DMS79 treated with DMSO at 0.1 percent for 48 hours (cell line): ENCODE data around the gene NDUFAF8.

Experiments used
- DNase-seq: peaks from one replicate; lab custom pipeline; 2025; lab: John Stamatoyannopoulos, UW

The NDUFAF8 gene

DNA sequence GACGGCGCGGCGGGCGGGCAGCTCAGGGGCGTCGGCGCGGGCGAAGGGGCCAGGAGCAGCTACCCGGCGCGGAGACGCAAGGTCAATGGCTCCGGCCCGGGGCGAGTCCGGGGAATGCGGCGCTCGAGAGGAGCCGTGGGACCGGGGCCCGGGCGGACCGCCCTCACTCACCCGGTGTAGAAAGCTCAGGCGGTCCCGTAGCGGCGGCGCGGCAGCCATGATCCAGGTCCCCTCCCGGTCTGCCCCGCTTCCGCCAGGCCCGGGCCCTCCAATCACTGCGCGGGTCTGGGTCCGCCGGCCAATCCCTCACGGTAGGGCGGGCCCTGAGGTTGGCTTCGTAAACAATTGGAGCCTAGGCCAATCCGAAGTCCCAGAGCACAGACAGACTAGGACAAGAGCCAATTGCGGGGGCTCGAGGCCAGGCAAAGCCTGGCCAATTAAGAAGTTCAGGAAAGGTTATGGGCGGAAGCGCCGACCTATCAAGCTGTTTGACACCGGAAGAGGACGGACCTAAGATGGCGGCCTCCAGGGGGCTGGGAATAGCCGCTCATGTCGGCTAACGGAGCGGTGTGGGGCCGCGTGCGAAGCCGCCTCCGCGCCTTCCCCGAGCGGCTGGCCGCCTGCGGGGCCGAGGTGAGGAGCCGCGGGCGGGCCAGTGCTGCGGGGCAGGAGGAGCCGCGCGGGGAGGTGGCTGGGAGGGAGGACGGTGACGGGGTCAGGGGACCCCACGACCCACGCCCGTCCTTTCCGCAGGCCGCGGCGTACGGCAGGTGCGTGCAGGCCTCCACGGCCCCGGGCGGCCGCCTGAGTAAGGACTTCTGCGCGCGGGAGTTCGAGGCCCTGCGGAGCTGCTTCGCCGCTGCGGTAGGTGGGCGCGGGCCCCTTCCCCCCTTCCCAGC lies at the start of gene NDUFAF8, which contains the start of gene TEPSIN:
TSS of gene NDUFAF8 (plus strand) at position 504 of the 899 bp plus-strand sequence. CDS start at position 550, 46 bp downstream.
TSS of gene TEPSIN (minus strand) at position 241 of the 899 bp plus-strand sequence. CDS start at position 219, 22 bp downstream.
- peak; percentile 83 for DNase-seq

DNA sequence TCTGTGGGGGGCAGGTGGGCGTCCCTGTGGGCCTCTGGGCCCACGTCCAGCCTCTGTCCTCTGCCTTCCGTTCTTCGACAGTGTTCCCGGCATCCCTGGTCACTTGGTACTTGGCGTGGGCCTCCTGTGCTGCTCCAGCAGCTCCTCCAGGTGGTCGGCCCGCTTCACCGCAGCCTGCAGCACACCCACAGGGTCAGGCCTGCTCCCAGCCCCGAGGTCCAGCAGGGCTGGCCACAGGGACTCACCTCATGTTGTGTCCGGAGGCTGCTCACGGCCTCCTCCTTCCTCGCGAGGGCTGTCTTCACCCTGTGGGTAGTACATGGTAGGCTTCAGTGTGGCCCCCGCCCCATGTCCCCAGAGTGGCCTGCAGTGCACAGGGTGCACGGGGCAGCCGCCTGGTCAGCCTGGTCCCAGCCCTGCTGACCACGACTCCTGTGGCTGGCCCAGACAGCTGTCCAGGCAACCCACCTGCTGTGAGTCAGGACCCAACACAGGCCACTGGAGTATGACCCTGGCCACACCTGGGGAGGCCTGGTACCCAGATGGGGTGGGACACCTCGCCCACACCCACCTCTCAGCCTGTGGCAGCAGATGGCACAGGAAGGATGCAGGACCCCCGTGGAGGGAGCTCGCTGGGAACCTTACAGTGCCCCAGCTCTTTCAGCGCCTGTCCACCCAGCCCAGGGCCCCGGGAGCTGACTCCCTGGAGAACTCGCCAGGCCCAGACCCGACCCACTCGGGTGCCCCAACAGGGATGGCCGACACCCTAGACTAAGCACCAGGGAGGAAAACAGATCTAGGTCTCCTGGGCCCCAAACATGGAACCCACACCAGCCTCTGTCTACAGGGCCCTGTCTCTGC lies 49.2 kb upstream of the NDUFAF8 start:
- no peak for DNase-seq

GRCh38 chr17:81190591-81190990 lies 48.5 kb upstream of the NDUFAF8 start:
- DNase-seq: no peak

- DNase-seq: no peak
Measured at GRCh38 chr17:81191116-81191515, 48.0 kb upstream of the NDUFAF8 start.

DNA sequence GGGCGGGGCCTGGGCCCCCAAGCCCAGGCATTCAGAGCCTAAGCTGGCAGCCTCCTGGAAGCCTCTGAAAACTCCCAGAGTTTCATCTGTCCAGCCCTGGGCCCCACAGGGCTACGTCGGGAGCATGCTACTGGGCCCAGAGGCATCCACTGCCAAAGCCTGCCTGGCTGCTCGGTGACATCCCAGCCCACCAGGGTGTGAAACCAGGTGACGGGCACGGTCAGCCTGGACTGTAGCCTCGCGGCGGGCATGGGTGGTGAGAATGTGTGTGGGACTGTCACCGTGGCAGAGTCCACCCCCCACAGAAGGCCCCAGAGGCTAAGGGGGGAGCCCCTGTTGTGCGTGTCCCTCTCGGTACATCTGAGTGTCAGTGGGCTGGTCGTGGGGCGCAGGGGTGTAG lies 47.5 kb upstream of the NDUFAF8 start:
- DNase-seq: no peak

GRCh38 chr17:81192386-81193050 lies 46.6 kb upstream of the NDUFAF8 start:
- DNase-seq: no peak

- no peak for DNase-seq
Measured at GRCh38 chr17:81193051-81193410, 46.1 kb upstream of the NDUFAF8 start.

DNA sequence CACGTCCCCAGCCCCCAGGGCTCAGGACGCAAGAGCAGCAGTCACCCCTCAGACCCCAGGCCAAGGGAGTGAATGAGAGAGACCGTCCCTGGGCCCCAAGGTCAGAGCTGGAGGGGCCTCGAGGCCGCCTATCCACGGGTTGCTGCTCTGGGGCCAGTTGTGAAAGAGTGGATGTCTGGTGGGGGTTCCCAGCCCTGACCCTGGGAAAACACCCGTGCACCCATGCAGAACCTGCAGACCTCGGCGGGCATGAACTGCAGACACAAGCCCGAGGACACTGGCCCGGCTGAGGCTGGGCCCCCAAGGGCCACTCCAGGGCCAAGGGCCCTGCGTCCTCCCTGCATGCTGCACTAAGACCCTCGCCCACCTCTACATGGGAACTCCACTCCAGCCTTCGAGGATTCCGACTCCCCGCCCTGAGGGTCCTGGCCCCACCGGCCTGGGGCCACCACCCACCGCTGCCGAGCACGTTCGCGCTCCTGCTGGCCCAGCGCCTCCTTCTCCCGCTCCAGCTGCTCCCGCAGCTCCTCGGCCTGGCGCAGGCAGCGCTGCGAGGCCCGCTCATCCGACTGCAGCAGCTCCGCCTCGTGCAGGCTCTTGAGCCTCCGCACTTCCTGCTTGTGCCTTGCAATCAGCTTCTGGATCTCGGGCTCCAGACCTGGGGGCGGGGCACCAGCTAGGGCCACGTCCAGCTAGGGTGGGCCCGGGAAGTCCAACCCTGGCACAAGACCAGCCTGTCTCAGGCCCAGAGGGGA lies 45.5 kb upstream of the NDUFAF8 start:
- DNase-seq: no peak

DNA sequence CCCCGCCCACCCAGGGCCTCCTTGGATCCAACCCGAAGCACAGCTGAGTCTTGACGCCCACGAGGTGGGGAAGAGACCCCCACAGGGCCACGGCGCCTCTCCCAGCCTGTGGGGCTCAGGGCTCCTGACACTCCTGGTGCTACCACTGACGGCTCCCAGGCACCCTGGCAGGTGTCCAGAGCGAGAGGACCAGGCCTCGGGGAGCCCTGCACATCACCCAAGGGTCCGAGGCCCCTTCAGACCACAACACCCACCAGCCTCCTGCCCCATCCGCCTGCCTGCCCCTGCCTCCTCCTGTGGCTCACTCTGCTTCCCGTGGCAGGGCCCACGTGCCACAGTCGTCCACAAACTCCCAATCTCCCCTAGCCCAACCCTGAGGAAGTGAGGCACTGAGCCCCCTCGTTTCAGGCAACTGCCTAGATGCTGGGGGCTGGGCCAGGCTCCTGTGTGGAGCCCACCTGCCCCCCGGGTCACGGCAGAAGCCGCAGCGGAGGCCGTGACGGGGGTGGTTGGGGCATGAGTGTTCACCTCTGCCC lies 44.8 kb upstream of the NDUFAF8 start:
- DNase-seq: no peak

DNA sequence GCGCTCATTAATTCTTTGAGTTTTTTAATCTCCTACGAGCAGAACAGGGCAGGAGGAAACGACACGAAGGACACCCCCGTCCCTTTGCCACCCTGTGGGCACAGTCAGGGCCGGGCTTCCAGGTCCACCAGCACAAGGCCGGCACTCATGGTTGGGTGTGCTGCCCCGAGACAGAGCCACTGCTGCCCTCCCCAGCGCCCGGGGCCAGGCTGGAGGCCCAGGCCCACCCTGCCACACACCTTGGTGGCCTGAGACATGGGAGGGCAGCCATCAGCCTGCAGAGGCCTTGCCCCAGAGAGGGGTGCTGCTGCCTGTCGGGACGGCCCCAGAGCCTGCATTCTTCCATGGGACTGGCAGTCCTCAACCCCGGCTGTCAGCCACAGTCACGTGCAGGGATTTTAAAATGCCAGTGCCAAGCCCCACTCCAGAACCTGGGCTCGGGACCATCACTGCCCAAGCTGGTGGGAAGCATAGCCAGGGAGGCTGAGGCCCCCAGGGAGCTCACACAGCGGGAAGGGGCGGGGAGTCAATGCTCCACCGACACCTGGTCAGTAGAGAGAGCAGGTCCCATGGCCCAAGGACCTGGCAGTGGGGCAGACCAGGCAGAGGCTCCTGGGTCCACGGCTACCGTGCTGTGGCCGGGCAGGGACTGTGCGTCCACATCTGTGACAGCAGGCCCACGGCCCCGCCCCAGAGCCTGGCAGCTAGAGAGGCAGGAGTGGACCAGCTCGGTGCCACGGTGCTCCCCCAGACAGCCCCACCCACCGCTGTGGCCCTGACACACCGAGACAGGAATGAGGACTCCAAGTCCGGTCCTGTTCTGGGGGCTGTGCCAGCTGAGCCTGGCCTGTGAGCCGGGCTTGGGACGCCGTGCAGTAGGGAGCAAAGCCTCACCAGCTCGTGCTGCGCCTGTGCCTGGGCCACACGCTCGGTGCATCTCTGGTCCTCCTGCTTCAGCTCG lies 43.9 kb upstream of the NDUFAF8 start:
- no peak for DNase-seq

DNA sequence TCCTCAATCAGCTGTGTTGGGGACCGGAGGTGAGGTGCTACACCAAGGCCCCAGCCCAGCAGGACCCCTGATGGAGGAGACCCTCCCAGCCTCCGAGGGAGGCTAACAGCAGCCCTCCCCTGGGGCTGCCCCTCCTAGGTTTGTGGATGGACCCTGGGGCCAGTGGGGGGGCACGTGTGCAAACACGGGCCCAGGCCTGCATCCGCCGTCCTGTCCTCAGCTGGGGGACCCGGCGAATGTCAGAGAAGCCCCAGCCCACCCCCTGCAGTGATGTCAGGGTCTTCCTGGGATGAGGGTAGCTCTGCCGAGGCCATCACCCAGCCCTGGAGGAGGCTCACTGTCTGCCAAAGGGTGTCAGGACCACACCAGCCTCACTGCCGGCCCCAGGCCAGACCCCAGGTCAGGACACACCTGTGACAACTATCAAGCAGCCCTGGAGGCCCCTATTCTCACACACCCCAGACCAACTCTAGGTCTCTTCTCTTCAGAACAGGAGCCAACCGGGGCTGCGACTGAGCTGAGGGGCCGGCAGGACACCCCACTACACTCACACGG lies 43.1 kb upstream of the NDUFAF8 start:
- DNase-seq: no peak

GRCh38 chr17:81196505-81197408 lies 42.4 kb upstream of the NDUFAF8 start:
- no peak for DNase-seq

GRCh38 chr17:81197409-81197795 lies 41.7 kb upstream of the NDUFAF8 start:
- no peak for DNase-seq

DNA sequence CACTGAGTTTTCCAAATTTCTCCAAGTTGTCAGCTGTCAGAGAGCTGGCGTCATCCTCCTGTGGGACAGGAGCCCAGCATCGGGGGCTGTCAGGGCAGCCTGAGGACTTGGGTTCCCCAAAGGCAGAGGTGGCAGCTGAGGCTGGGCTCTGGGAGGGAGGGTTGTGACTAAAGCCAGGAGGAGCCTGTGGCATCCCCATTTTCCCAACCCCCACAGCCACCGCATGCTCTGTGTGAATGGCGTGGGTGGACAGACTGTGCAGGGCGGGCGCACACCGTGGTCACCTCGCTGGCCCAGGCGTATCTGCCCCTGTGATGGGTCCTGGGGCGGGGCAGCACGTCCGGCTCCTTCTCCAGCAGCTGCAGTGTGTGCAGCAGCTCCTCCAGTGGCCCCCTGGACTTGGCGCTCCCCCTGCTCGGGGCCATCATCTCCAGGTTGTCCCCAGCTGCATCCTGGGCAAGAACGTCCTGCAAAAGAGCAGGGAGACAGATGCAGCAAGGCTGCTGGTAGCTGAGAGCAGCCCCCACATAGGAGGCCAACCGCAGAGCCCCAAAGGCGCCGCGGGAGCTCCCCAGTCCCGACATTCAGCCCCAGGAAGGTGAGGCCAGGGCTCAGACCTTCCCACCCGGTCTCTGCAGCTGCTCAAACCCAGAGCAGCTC lies 41.2 kb upstream of the NDUFAF8 start:
- DNase-seq: no peak

DNA sequence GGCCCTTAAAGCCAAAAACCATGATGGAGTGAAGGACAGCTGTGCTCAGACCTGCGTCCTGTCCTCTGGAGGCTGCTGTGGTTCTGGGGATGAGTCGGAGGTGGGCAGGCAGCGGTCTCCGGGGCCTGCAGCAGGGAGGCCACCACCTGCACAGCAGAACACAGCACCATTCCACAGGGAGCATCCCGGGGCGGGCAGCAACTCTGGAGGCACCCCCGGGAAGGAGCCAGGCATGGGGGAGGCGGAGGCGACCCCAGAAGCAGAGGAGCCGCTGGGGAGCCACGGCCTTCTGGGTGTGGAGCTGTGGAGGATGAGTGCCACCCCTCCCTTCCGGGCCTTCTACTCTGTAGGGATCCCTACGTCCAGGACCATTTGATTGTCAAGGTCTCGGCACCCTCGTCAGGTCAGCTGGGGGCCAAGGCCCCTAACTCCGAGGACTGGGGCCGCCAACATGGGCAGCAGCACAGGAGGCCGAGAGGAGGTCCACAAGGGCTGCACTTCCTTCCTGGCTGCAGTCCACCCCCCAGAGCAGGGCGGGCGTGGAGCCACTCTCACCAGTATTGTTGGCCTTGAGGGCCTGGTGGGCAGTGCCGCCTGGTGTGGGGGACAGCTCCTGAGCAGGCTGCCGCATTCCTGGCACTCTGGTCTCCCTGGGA lies 40.2 kb upstream of the NDUFAF8 start:
- DNase-seq: no peak

- DNase-seq: no peak
Measured at GRCh38 chr17:81199482-81199830, 39.7 kb upstream of the NDUFAF8 start.

GRCh38 chr17:81200201-81200600 lies 38.9 kb upstream of the NDUFAF8 start:
- DNase-seq: no peak
